Esophagus muscularis mucosa (tissue), 4 donors: ENCODE results near the gene NR4A3.

ENCODE experiments used
- EP300 ChIP-seq: sonication (generic); formaldehyde crosslinking; IDR thresholded peaks from one replicate; pipeline ENCODE4 v1.6.1; 2017; ENCODE audit warnings: antibody characterized with exemption
- POLR2AphosphoS5 ChIP-seq, 2 donors: sonication (generic); formaldehyde crosslinking; IDR thresholded peaks; one replicate each; pipeline ENCODE4 v1.6.1; 2017; ENCODE audit warnings: antibody characterized with exemption in 2 of 2
- TF ChIP-seq, protein P1 (sequence below), 3 experiments: fragments of 200-600 bp in 2 of 3; fragments of 450-650 bp in 1 of 3; sonication (generic) in 2 of 3; IDR thresholded peaks; one replicate each; pipeline ENCODE4 v1.5.1; 2017 to 2019; ENCODE audit warnings: antibody characterized with exemption in 3 of 3, mild to moderate bottlenecking in 2 of 3, moderate library complexity in 1 of 3

DNA sequence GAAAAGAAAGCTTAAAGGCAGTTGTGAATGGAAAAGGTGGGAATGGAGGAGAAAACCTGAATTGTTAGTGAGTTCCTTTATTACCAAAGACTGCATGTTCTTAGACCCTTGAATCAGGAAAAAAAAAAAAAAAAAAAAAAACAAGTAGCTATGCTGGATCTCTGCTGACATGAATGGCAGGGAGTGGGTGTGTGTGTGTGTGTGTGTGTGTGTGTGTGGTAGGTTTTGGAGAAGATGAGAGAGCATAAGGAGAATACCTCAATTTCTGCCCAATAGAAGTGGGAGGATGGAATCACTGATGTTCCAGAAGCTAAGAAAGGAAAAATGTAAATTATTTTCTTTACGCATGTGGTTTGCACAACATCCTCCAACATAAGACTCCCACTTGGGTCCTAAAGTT is 25.5 kb upstream of the NR4A3 start:
- TF ChIP-seq, protein P1, sequence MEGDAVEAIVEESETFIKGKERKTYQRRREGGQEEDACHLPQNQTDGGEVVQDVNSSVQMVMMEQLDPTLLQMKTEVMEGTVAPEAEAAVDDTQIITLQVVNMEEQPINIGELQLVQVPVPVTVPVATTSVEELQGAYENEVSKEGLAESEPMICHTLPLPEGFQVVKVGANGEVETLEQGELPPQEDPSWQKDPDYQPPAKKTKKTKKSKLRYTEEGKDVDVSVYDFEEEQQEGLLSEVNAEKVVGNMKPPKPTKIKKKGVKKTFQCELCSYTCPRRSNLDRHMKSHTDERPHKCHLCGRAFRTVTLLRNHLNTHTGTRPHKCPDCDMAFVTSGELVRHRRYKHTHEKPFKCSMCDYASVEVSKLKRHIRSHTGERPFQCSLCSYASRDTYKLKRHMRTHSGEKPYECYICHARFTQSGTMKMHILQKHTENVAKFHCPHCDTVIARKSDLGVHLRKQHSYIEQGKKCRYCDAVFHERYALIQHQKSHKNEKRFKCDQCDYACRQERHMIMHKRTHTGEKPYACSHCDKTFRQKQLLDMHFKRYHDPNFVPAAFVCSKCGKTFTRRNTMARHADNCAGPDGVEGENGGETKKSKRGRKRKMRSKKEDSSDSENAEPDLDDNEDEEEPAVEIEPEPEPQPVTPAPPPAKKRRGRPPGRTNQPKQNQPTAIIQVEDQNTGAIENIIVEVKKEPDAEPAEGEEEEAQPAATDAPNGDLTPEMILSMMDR (IDR thresholded peaks at IDR 0.05): no peak
- TF ChIP-seq POLR2AphosphoS5 (IDR thresholded peaks at IDR 0.05) (no peak), EP300 (no peak)
